Retinal pigment epithelial cell (primary cell): ENCODE measurements around the gene MAK.
"Not testable (repeated sequence)": the region's sequence is repeated elsewhere in the genome, so short reads cannot be mapped to it uniquely, and the experiment has no call there.

Experiments used
- DNase-seq: peaks from one replicate; pipeline ENCODE4 v3.0.0-alpha.2; 2010; ENCODE audit warnings: low read depth
- H3K4me3 ChIP-seq: 2 replicates; pipeline ENCODE4 v1.5.1; 2011; ENCODE audit warnings: mild to moderate bottlenecking, low read length, control low read depth, moderate library complexity
- TF ChIP-seq, protein P1 (sequence below): conservative IDR thresholded peaks from 2 replicates; pipeline ENCODE4 v1.5.1; 2011; ENCODE audit warnings: low read depth, low read length, control low read depth, inconsistent platforms

Gene MAK, protein sequence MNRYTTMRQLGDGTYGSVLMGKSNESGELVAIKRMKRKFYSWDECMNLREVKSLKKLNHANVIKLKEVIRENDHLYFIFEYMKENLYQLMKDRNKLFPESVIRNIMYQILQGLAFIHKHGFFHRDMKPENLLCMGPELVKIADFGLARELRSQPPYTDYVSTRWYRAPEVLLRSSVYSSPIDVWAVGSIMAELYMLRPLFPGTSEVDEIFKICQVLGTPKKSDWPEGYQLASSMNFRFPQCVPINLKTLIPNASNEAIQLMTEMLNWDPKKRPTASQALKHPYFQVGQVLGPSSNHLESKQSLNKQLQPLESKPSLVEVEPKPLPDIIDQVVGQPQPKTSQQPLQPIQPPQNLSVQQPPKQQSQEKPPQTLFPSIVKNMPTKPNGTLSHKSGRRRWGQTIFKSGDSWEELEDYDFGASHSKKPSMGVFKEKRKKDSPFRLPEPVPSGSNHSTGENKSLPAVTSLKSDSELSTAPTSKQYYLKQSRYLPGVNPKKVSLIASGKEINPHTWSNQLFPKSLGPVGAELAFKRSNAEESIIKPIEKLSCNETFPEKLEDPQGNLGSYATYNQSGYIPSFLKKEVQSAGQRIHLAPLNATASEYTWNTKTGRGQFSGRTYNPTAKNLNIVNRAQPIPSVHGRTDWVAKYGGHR

DNA sequence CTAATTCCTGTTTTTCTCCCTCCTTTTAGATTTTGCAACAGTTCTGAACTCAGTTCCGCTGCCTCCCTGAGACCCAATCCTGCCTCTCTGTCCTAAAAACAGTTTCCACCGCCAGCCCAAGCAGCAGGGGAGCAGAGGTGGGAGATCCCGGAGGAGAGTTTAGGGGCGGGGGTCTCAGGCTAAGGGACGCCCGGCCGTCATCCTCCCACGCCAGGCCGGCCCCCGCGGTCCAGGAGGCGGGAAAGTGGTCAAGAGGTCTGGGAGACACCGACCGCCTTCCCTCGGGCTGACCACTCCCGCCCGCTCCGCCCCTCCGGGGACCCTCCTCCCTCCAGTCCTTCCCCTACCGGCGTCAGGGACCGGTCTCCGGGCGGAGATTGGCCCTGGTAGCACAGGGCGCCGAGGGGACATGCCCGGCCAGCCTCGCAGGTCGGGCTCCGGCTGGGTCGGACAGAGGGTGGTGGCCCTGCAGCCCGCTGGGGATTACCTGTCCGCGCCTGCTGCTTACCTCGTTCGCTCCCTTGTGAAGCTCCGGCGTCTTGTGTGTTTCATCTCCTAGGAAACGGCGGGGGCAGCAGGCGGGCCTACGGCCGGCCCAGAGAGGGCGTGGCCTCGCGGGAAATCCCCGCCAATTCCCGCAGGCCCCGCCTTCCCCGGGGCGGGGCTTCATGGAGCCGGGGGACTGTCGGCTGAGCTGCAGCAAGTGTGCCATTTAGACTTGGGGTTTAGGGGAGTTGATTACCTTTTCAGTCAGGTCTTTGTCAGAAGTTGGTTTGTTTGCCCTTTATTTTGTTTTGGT is at the start of gene MAK:
Gene MAK (minus strand): TSS at position 545 of the 799 bp plus-strand sequence. CDS start 7,891 bp downstream, outside the sequence.
- H3K4me3 ChIP-seq: peak within 1 kb of the TSS; percentile 76
- TF ChIP-seq, protein P1, sequence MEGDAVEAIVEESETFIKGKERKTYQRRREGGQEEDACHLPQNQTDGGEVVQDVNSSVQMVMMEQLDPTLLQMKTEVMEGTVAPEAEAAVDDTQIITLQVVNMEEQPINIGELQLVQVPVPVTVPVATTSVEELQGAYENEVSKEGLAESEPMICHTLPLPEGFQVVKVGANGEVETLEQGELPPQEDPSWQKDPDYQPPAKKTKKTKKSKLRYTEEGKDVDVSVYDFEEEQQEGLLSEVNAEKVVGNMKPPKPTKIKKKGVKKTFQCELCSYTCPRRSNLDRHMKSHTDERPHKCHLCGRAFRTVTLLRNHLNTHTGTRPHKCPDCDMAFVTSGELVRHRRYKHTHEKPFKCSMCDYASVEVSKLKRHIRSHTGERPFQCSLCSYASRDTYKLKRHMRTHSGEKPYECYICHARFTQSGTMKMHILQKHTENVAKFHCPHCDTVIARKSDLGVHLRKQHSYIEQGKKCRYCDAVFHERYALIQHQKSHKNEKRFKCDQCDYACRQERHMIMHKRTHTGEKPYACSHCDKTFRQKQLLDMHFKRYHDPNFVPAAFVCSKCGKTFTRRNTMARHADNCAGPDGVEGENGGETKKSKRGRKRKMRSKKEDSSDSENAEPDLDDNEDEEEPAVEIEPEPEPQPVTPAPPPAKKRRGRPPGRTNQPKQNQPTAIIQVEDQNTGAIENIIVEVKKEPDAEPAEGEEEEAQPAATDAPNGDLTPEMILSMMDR: no peak
- peak; percentile 59 for DNase-seq

DNA sequence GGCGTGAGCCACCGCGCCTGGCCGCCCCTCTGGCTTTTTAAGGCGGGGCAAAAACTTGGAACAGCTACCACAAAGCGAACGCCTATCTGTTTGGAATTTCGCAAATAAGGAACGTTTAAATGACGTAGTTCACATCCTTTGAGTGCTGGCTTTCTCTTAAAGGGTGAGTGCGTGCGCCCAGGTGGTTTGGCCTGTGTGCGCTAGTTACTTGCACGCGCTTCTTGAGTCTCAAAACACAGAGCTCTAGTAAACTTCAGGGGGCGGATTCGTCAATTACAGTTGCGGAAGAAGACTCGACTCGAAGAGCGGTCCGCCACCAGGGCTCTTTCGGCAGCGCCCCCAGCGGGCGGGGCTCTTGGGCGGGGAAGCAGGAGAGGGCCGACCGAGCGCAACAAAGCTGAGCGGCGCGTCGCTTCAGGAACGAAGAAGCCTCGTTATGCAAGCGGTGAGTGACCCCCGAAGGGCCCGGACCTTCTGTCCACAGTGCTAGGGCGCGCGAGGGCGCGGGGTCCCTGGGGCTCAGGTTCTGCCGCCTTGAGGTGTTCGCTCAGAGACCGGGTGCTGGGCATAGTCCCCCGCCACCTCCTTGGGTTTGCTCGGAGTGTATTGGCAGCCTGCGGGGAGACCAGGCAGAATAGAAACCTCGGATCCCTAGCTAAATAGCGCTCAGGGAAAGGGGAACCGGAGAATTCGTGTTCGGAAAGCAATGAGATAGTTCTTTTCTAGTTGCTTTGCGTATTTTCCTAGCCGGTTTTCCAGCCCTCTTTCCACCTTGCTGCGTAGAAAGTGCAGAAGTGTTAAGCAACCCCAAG is 48.6 kb upstream of the MAK start, which contains the start of gene SYCP2L:
Gene SYCP2L (plus strand): TSS at position 362 of the 812 bp plus-strand sequence. CDS start 75 bp downstream, at position 437.
- TF ChIP-seq, protein P1: peak; percentile 45
- H3K4me3 ChIP-seq: peak within 1 kb of the TSS; percentile 60
- DNase-seq: peak; percentile 39

DNA sequence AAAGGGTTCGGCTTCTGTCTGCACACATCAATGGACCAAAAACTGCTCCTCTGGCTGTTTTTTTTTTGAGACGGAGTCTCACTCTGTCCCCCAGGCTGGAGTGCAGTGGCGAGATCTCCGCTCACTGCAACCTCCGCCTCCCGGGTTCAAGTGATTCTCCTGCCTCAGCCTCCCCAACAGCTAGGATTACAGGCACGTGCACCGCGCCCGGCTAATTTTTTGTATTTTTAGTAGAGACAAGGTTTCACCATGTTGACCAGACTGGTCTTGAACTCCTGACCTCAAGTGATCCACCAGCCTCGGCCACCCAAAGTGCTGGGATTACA is 48.0 kb upstream of the MAK start:
- peak overlapping the region; percentile 60 for H3K4me3 ChIP-seq

DNA sequence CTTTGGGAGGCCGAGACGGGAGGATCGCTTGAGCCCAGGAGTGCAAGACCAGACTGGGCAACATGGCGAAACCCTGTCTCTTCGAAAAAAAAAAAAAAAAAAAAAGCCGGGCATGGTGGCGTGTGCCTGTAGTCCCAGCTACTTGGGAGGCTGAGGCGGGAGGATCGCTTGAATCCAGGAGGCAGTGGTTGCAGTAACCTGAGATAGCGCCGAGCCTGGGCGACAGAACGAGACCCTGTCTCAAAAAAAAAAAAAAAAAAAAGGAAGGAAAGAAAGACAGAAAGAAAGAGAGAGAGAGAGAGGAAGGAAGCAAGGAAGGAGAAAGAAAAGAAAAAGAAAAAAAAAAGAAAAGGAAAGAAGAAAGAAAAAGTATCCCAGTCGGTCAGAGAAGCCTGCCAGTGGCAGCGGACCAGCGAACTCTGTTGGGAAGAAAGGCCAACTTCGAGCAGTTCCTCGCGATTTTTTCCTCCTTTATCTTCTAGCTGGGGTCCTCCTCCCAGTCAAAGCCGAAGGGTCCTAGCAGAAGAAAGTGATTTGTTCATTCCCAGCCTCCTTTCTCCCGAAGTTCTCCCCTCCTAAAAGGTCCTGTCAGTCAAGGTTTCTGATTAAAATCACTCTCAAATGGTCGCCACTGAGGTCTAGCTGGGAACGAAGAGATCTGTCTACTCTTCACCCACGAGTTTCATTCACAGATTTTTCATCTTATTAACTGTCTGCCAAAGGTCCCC is 46.1 kb upstream of the MAK start:
- TF ChIP-seq, protein P1: no peak
- no peak overlapping the region for H3K4me3 ChIP-seq
- DNase-seq: no peak

More for the DNA sequence above, 48.0 kb upstream of the MAK start:
- DNase-seq: not testable (repeated sequence)

DNA sequence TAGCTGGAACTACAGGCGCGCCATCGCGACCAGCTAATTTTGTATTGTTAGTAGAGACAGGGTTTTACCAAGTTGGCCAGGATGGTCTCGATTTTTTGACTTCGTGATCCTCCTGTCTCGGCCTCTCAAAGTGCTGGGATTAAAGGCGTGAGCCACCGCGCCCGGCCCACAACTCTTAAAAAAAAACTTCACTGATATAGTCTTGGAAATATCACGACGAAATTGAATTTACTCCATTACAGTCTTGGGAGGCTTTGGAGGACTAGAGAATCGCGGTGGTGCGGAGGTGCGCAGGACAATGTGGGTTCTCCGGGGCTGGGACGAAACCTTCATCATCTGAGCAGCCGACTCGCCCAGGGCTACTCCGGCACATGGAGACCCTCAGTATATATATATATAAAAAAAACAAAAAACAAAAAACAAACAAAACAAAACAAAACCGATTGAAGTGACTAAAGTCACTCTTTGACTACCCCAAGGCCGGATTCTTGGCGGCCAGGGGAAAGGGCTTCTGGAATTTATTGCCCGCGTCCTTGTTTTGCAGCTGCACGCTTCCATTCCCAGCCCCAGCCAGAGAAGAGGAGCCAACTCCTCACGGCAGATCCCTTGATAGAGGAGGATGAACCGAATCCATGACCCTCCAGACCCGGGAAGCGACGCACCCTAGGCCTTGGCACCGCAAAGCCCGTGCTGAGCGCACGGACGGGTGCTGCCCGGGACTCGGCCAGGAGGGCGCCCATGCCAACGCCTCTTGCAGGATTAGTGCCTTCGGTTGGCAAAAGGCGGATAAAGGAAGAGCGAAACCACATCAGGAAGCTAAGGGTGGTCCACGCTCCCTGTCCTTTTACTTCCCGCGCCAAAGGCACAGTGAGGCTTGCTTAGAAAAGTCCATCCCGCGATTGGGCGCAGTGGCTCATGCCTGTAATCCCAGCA is 45.2 kb upstream of the MAK start:
- no peak for DNase-seq
- TF ChIP-seq, protein P1: no peak
- H3K4me3 ChIP-seq: no peak overlapping the region

DNA sequence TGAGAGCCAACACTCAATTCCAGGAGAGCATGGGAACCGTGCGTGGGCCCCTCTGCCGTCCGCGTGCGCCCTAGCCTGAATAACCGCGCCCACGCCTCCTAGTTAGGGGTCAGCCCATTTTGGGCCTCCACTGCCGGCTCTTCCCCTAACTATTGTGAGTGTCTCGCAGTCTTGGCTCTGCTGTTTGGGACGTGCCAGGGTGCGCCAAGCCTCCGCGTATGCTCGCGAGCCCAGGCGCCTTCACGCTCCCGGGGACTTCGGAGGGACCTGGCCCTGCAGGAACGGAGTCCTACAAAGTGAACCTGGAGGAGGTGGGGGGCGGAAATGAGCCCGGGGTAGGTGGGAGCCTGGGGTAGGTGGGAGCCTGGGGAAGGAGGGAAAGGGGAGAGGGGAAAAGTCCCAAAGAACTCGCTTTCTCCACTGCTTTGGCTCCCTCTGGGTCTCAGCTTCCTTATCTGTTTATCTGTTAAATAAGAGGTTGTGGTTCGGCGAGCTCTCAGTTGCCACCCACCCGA is 44.4 kb upstream of the MAK start:
- no peak for DNase-seq
- TF ChIP-seq, protein P1: no peak
- H3K4me3 ChIP-seq: no peak overlapping the region

DNA sequence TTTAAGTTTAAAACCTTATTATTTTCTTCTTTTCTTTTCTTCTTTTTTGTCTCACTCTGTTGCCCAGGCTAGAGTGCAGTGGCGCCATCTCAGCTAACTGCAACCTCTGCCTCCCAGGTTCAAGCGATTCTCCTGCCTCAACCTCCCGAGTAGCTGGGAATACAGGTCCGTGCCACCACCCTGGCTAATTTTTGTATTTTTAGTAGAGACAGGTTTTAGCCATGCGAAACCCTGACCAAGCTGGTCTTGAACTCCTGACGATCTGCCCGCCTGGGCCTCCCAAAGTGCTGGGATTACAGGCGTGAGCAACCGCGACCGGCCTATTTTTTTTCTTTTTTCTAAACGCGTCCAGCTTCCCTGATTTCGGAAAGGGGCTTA is 43.9 kb upstream of the MAK start:
- H3K4me3 ChIP-seq, DNase-seq: not testable (repeated sequence)
